ENCODE results near the gene VOPP1.

VOPP1 gene

DNA sequence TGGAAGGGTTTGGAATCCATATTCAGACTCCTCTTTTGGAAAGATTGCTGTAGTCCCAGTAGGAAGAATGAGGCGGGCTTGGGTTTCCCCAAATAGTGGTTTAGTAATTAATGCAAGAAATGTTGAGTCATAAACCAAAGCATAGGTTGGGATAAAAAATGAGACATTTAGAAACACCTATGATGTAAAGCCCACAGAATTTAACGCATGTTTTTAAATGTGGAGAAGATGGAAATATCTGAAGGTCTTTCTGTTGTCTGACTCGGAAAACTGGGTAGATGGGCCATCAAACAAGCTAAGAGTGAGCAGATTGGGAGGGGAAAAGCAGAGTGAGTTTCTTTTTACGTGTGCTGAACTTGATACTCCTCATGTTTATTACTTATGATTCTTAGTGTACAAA is 145.0 kb downstream of the VOPP1 start:
- DNase-seq: no peak

DNA sequence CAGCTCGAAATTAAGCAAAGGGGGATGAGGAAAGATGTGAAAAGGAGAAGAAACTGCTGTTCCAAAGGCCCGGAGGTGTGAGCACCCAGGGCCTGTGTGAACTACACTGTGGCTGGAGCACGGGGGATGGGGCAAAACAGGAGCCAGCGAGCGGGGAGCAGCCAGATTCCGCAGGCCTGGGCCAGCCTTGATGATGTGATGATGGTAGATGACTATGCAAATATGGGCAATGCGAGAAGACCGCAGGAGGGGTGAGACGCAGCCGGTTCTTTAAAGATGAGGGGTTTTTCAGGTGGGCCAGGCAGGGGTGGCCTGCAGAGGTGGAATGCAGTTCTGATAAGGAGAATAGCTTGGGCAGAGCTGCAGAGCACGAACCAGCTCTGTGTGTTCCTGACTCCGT is 145.6 kb downstream of the VOPP1 start:
- DNase-seq: no peak

DNA sequence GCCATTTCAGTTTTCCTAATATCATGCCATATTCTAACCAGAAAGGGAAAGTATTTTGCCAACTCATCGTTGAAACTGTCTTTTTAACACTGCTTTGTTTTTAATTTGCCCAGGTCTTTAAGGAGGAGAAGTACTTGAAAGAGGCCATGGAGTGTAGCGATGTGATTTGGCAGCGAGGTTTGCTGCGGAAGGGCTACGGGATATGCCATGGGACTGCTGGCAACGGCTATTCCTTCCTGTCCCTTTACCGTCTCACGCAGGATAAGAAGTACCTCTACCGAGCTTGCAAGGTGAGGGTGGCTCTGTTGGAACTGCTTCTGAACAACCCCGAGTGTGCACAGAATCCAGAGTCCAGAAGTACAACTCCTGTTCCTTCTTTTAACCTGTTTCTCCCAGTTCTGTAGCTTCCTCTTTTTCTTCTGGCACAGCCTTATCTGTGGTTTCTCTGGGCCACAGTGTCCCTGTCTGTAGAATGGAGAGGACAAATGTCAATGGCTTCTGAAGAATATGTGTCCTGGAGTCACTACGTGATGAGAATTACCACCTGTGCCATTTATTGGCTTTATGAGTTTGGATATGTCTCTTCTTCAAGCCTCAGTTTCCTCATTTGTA is 147.1 kb downstream of the VOPP1 start:
- DNase-seq: no peak

DNA sequence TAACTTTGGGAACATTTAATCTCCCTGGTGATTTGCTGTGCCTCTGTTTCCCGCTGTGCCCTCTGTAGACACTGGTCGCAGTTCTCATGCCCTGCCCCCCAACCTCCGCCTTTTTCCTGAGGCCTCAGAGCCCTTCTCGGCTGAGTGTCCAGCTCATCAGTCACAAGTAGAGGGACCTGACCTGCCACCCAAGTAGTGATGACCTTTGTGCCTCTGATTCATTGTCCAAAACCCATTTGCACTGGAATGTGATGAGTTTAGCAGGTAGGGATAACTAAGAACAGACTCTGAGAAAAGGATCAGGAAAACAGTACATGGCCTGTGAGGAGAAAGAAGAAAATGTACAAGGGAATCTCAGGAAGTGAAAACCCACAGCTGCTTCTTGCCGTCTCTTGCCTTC is 148.4 kb downstream of the VOPP1 start:
- DNase-seq: no peak

DNA sequence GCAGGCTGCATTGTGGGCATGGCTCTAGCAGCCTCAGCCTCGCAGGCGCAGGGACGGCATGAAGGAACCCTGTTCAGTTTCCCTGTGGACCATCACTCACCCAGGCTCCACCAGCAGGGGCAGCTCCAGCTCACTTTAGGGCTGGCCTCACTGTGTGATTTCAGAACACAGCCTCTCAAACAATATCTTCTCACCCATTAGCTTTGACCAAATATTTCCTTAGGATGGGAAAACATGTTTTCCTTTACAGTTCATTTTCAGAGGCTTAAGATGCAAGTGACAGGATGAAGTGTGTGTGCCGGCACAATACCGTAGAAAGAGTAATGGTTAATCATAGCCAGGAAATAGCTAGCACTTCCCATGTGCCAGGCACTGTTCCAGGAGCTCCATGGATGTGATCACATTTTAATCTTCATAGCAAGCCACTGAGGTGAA is 149.0 kb downstream of the VOPP1 start:
- DNase-seq: no peak
